ENCODE data around the gene DNAJC1. TPM values are rescaled to one million over a fixed set of nuclear protein-coding genes. Genes with fewer than 3 reads are reported as not detected.

DNAJC1 gene
- total RNA-seq, 1 experiment from 2014 or later: 3.2 TPM

GRCh38 chr10:21978191-21978862, 25.2 kb downstream of the DNAJC1 start:
- H3K79me2 ChIP-seq (ENCODE audit: low read length): no peaks in the 10 kb centered on the region
- H3K36me3 ChIP-seq (ENCODE audit: insufficient read depth, low read length): no peaks in the 10 kb centered on the region
- H3K4me3 ChIP-seq (ENCODE audit: low read length): no peak overlapping the region
- H3K4me1 ChIP-seq (ENCODE audit: low read length): no peaks in the 10 kb centered on the region
- no peak overlapping the region for H2AFZ ChIP-seq (ENCODE audit: low read length)
- no peaks in the 10 kb centered on the region for H3K9me2 ChIP-seq (replicated peaks; ENCODE audit: insufficient read depth, low read length)
- no peak overlapping the region for H3K9ac ChIP-seq (ENCODE audit: low read length)
- no peaks in the 10 kb centered on the region for H4K20me1 ChIP-seq (ENCODE audit: insufficient read depth, low read depth, low read length)
- H3K9me3 ChIP-seq (ENCODE audit: low read length): no peaks in the 10 kb centered on the region
- H3K4me2 ChIP-seq (ENCODE audit: low read depth, low read length, poor library complexity, severe bottlenecking): no peak overlapping the region
- H3K27me3 ChIP-seq (ENCODE audit: low read length): no peaks in the 10 kb centered on the region
- DNase-seq: no peak
- no peak overlapping the region for H3K27ac ChIP-seq (ENCODE audit: low read length)

DNA sequence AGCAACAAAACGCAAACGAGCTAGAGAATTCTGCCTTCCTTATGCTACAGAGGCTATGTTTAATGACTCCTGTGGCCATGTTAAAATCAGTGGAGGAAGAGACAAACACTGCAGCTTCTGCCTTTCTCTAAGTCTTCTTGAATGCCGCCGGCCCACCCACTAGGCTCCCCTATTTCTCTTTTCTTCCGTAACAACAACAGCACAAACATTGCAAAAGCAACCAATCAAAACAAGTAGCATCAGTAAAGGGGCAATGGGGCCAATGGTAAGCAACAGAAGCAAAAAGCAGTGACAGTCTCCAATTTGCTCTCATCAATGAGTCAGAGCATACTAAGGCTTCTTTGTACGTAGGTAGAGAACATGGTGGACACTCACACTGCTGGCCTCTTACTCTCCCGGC, 26.8 kb downstream of the DNAJC1 start:
- Histone ChIP-seq H3K9ac (ENCODE audit: low read length) (no peak overlapping the region), H3K9me3 (ENCODE audit: low read length) (no peaks in the 10 kb centered on the region), H3K27ac (ENCODE audit: low read length) (no peak overlapping the region), H4K20me1 (ENCODE audit: insufficient read depth, low read depth, low read length) (no peaks in the 10 kb centered on the region), H3K27me3 (ENCODE audit: low read length) (no peaks in the 10 kb centered on the region), H2AFZ (ENCODE audit: low read length) (no peak overlapping the region), H3K79me2 (ENCODE audit: low read length) (no peaks in the 10 kb centered on the region), H3K4me1 (ENCODE audit: low read length) (no peaks in the 10 kb centered on the region), H3K36me3 (ENCODE audit: insufficient read depth, low read length) (no peaks in the 10 kb centered on the region), H3K4me3 (ENCODE audit: low read length) (no peak overlapping the region), H3K9me2 (replicated peaks; ENCODE audit: insufficient read depth, low read length) (no peaks in the 10 kb centered on the region), H3K4me2 (ENCODE audit: low read depth, low read length, poor library complexity, severe bottlenecking) (no peak overlapping the region)
- DNase-seq: no peak

DNA sequence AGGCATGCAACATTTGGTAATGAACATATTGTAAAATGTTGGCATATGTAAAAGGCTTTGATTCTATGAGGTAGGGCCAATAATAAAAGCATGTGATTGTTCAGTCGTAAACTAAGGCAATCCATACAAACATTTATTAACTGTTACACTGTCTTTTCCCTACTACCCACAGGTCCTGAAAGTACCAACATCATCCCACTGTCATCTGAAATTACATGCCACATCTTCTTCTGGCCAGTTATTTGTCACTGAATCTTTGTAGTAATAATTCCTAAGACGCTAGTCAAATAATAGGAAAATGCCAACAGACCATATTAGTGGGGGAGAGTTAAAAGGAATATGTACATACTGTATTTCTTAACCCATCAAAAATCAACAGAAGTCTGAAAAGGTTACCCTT, 27.2 kb downstream of the DNAJC1 start:
- no peak for DNase-seq
- H3K9me3 ChIP-seq (ENCODE audit: low read length): no peaks in the 10 kb centered on the region
- no peaks in the 10 kb centered on the region for H3K36me3 ChIP-seq (ENCODE audit: insufficient read depth, low read length)
- H3K79me2 ChIP-seq (ENCODE audit: low read length): no peaks in the 10 kb centered on the region
- no peak overlapping the region for H3K4me2 ChIP-seq (ENCODE audit: low read depth, low read length, poor library complexity, severe bottlenecking)
- no peaks in the 10 kb centered on the region for H3K9me2 ChIP-seq (replicated peaks; ENCODE audit: insufficient read depth, low read length)
- H3K27me3 ChIP-seq (ENCODE audit: low read length): no peaks in the 10 kb centered on the region
- H3K4me1 ChIP-seq (ENCODE audit: low read length): no peaks in the 10 kb centered on the region
- H3K4me3 ChIP-seq (ENCODE audit: low read length): no peak overlapping the region
- no peak overlapping the region for H3K9ac ChIP-seq (ENCODE audit: low read length)
- no peak overlapping the region for H2AFZ ChIP-seq (ENCODE audit: low read length)
- no peaks in the 10 kb centered on the region for H4K20me1 ChIP-seq (ENCODE audit: insufficient read depth, low read depth, low read length)
- H3K27ac ChIP-seq (ENCODE audit: low read length): no peak overlapping the region

- Histone ChIP-seq H3K27ac (ENCODE audit: low read length) (no peak overlapping the region), H4K20me1 (ENCODE audit: insufficient read depth, low read depth, low read length) (no peaks in the 10 kb centered on the region), H3K9me3 (ENCODE audit: low read length) (no peaks in the 10 kb centered on the region), H3K4me3 (ENCODE audit: low read length) (no peak overlapping the region), H2AFZ (ENCODE audit: low read length) (no peak overlapping the region), H3K79me2 (ENCODE audit: low read length) (no peaks in the 10 kb centered on the region), H3K36me3 (ENCODE audit: insufficient read depth, low read length) (no peaks in the 10 kb centered on the region), H3K27me3 (ENCODE audit: low read length) (no peaks in the 10 kb centered on the region), H3K9me2 (replicated peaks; ENCODE audit: insufficient read depth, low read length) (no peaks in the 10 kb centered on the region), H3K4me1 (ENCODE audit: low read length) (no peaks in the 10 kb centered on the region), H3K9ac (ENCODE audit: low read length) (no peak overlapping the region), H3K4me2 (ENCODE audit: low read depth, low read length, poor library complexity, severe bottlenecking) (no peak overlapping the region)
- DNase-seq: no peak
Measured at GRCh38 chr10:21975378-21975990, 28.0 kb downstream of the DNAJC1 start.

- Histone ChIP-seq H3K79me2 (ENCODE audit: low read length) (no peaks in the 10 kb centered on the region), H2AFZ (ENCODE audit: low read length) (no peak overlapping the region), H3K9me3 (ENCODE audit: low read length) (no peaks in the 10 kb centered on the region), H3K4me1 (ENCODE audit: low read length) (no peaks in the 10 kb centered on the region), H3K9ac (ENCODE audit: low read length) (no peak overlapping the region), H3K27ac (ENCODE audit: low read length) (no peak overlapping the region), H4K20me1 (ENCODE audit: insufficient read depth, low read depth, low read length) (no peaks in the 10 kb centered on the region), H3K4me2 (ENCODE audit: low read depth, low read length, poor library complexity, severe bottlenecking) (no peak overlapping the region), H3K36me3 (ENCODE audit: insufficient read depth, low read length) (no peaks in the 10 kb centered on the region), H3K4me3 (ENCODE audit: low read length) (no peak overlapping the region), H3K27me3 (ENCODE audit: low read length) (no peaks in the 10 kb centered on the region), H3K9me2 (replicated peaks; ENCODE audit: insufficient read depth, low read length) (no peaks in the 10 kb centered on the region)
- DNase-seq: no peak
Measured at GRCh38 chr10:21972584-21972983, 30.9 kb downstream of the DNAJC1 start.

GRCh38 chr10:21969326-21970287, 33.9 kb downstream of the DNAJC1 start:
- no peak overlapping the region for H3K9ac ChIP-seq (ENCODE audit: low read length)
- H3K9me3 ChIP-seq (ENCODE audit: low read length): no peaks in the 10 kb centered on the region
- H3K27ac ChIP-seq (ENCODE audit: low read length): no peak overlapping the region
- H3K4me3 ChIP-seq (ENCODE audit: low read length): no peak overlapping the region
- no peaks in the 10 kb centered on the region for H3K79me2 ChIP-seq (ENCODE audit: low read length)
- no peaks in the 10 kb centered on the region for H4K20me1 ChIP-seq (ENCODE audit: insufficient read depth, low read depth, low read length)
- H3K4me1 ChIP-seq (ENCODE audit: low read length): no peaks in the 10 kb centered on the region
- no peaks in the 10 kb centered on the region for H3K27me3 ChIP-seq (ENCODE audit: low read length)
- H3K9me2 ChIP-seq (replicated peaks; ENCODE audit: insufficient read depth, low read length): no peaks in the 10 kb centered on the region
- DNase-seq: peak; percentile 44
- H2AFZ ChIP-seq (ENCODE audit: low read length): no peak overlapping the region
- H3K4me2 ChIP-seq (ENCODE audit: low read depth, low read length, poor library complexity, severe bottlenecking): no peak overlapping the region
- H3K36me3 ChIP-seq (ENCODE audit: insufficient read depth, low read length): no peaks in the 10 kb centered on the region

- Histone ChIP-seq H3K27me3 (ENCODE audit: low read length) (no peaks in the 10 kb centered on the region), H2AFZ (ENCODE audit: low read length) (no peak overlapping the region), H3K9ac (ENCODE audit: low read length) (no peak overlapping the region), H3K9me2 (replicated peaks; ENCODE audit: insufficient read depth, low read length) (no peaks in the 10 kb centered on the region), H3K36me3 (ENCODE audit: insufficient read depth, low read length) (no peaks in the 10 kb centered on the region), H3K79me2 (ENCODE audit: low read length) (no peaks in the 10 kb centered on the region), H3K9me3 (ENCODE audit: low read length) (no peaks in the 10 kb centered on the region), H3K4me1 (ENCODE audit: low read length) (no peaks in the 10 kb centered on the region), H4K20me1 (ENCODE audit: insufficient read depth, low read depth, low read length) (no peaks in the 10 kb centered on the region), H3K4me2 (ENCODE audit: low read depth, low read length, poor library complexity, severe bottlenecking) (no peak overlapping the region), H3K4me3 (ENCODE audit: low read length) (no peak overlapping the region), H3K27ac (ENCODE audit: low read length) (no peak overlapping the region)
- DNase-seq: no peak
Measured at GRCh38 chr10:21964983-21965665, 38.4 kb downstream of the DNAJC1 start.

GRCh38 chr10:21962358-21962757, 41.2 kb downstream of the DNAJC1 start:
- Histone ChIP-seq H3K4me2 (ENCODE audit: low read depth, low read length, poor library complexity, severe bottlenecking) (no peak overlapping the region), H3K36me3 (ENCODE audit: insufficient read depth, low read length) (no peaks in the 10 kb centered on the region), H3K9me3 (ENCODE audit: low read length) (no peaks in the 10 kb centered on the region), H3K27ac (ENCODE audit: low read length) (no peak overlapping the region), H3K27me3 (ENCODE audit: low read length) (no peaks in the 10 kb centered on the region), H4K20me1 (ENCODE audit: insufficient read depth, low read depth, low read length) (no peaks in the 10 kb centered on the region), H3K79me2 (ENCODE audit: low read length) (no peaks in the 10 kb centered on the region), H3K9ac (ENCODE audit: low read length) (no peak overlapping the region), H2AFZ (ENCODE audit: low read length) (no peak overlapping the region), H3K4me3 (ENCODE audit: low read length) (no peak overlapping the region), H3K4me1 (ENCODE audit: low read length) (no peaks in the 10 kb centered on the region), H3K9me2 (replicated peaks; ENCODE audit: insufficient read depth, low read length) (no peaks in the 10 kb centered on the region)
- no peak for DNase-seq

Measured in Karpas-422 (cell line).